HepG2 (cell line): ENCODE measurements around the gene GNG3. TPM values are rescaled to one million over a fixed set of nuclear protein-coding genes. Genes with fewer than 3 reads are reported as not detected.
A peak's percentile ranks its signal among the peaks of the same experiment; 100 is the strongest.

Experiments used
- ARNT2 ChIP-seq: sonication (generic); formaldehyde crosslinking; IDR thresholded peaks from 2 replicates; pipeline ENCODE4 v1.8.0; 2022; ENCODE audit warnings: mild to moderate bottlenecking, low read depth, missing genetic modification reagents, moderate library complexity
- ATF1 ChIP-seq: IDR thresholded peaks from 2 replicates; pipeline ENCODE4 v1.6.1; 2016; ENCODE audit warnings: mild to moderate bottlenecking, control low read depth
- CHD4 ChIP-seq: fragments of 200-600 bp; sonication (generic); IDR thresholded peaks from 2 replicates; pipeline ENCODE4 v1.7.0; 2017; ENCODE audit warnings: mild to moderate bottlenecking, low read length, borderline replicate concordance
- DMAP1 ChIP-seq: IDR thresholded peaks from 2 replicates; pipeline ENCODE4 v1.6.1; 2016
- DR1 ChIP-seq: sonication (generic); formaldehyde crosslinking; IDR thresholded peaks from 2 replicates; pipeline ENCODE4 v1.8.0; 2021; ENCODE audit warnings: mild to moderate bottlenecking, missing genetic modification reagents, inconsistent platforms
- ETV5 ChIP-seq: IDR thresholded peaks from 2 replicates; pipeline ENCODE4 v1.6.1; 2018; ENCODE audit warnings: missing biosample characterization, missing genetic modification reagents, inconsistent platforms, borderline replicate concordance
- GABPA ChIP-seq, 2 experiments: IDR thresholded peaks; 2 replicates each; pipeline ENCODE4 v1.6.1; 2011 to 2016; ENCODE audit warnings: low read depth in 2 of 2, low read length in 1 of 2, missing biosample characterization in 1 of 2, missing genetic modification characterization in 1 of 2
- GATA4 ChIP-seq: sonication (generic); IDR thresholded peaks from 2 replicates; pipeline ENCODE4 v1.6.1; 2016; ENCODE audit warnings: antibody characterized with exemption, low read depth, borderline replicate concordance
- GATAD1 ChIP-seq: IDR thresholded peaks from 2 replicates; pipeline ENCODE4 v1.6.1; 2016; ENCODE audit warnings: missing genetic modification reagents, missing compliant biosample characterization
- MYC ChIP-seq: sonication (generic); formaldehyde crosslinking; IDR thresholded peaks from 2 replicates; pipeline ENCODE4 v1.9.0; 2021; ENCODE audit warnings: missing genetic modification reagents, borderline replicate concordance
- NFYB ChIP-seq: sonication (generic); formaldehyde crosslinking; IDR thresholded peaks from 2 replicates; pipeline ENCODE4 v1.4.0; 2020; ENCODE audit warnings: missing genetic modification reagents
- NR2C2 ChIP-seq: sonication (generic); formaldehyde crosslinking; IDR thresholded peaks from 2 replicates; pipeline ENCODE4 v1.4.0; 2020; ENCODE audit warnings: missing genetic modification reagents, mild to moderate bottlenecking, moderate library complexity, borderline replicate concordance
- NR2F6 ChIP-seq, 2 experiments: IDR thresholded peaks; 2 replicates each; pipeline ENCODE4 v1.6.1; 2016; ENCODE audit warnings: antibody characterized with exemption in 1 of 2, mild to moderate bottlenecking in 1 of 2
- RORA ChIP-seq: sonication (generic); formaldehyde crosslinking; IDR thresholded peaks from 2 replicates; pipeline ENCODE4 v1.5.0; 2020; ENCODE audit warnings: mild to moderate bottlenecking, missing genetic modification reagents, moderate library complexity
- RXRB ChIP-seq: IDR thresholded peaks from 2 replicates; pipeline ENCODE4 v1.6.1; 2016; ENCODE audit warnings: borderline replicate concordance, missing genetic modification reagents, missing compliant biosample characterization
- YEATS4 ChIP-seq: sonication (generic); formaldehyde crosslinking; IDR thresholded peaks from 2 replicates; pipeline ENCODE4 v1.4.0; 2020; ENCODE audit warnings: missing genetic modification reagents, borderline replicate concordance
- ZNF230 ChIP-seq: sonication (generic); formaldehyde crosslinking; IDR thresholded peaks from 2 replicates; pipeline ENCODE4 v1.4.0; 2020; ENCODE audit warnings: mild to moderate bottlenecking, missing genetic modification reagents
- ZNF331 ChIP-seq: sonication (generic); formaldehyde crosslinking; IDR thresholded peaks from 2 replicates; pipeline ENCODE4 v1.4.0; 2020; ENCODE audit warnings: missing genetic modification reagents
- ZNF335 ChIP-seq: sonication (generic); formaldehyde crosslinking; IDR thresholded peaks from 2 replicates; pipeline ENCODE4 v1.4.0; 2020; ENCODE audit warnings: missing genetic modification reagents
- ZNF644 ChIP-seq: IDR thresholded peaks from 2 replicates; pipeline ENCODE4 v1.6.1; 2016; ENCODE audit warnings: low read depth
- ZSCAN22 ChIP-seq: sonication (generic); formaldehyde crosslinking; IDR thresholded peaks from 2 replicates; pipeline ENCODE4 v1.4.0; 2020; ENCODE audit warnings: mild to moderate bottlenecking, missing genetic modification reagents
- polyA plus RNA-seq, 8 experiments: library from polyadenylated mRNA; depleted of rRNA in 3 of 8; stranded (reverse) in 7 of 8; unstranded in 1 of 8; fragments of >200 nt; fragmentation: Illumina TruSeq in 4 of 8; extraction: Trizol in 4 of 8; gene quantifications; 2 replicates each; pipeline versions ENCODE4 v1.2.1 to v1.2.3, GENCODE V29; 2011 to 2016; ENCODE audit warnings: low read depth in 4 of 8, missing spikeins in 1 of 8, mixed read lengths in 1 of 8; ENCODE audit not compliant: insufficient read depth in 1 of 8
- total RNA-seq, 5 experiments: library from RNA; depleted of rRNA; stranded (reverse); fragments of >200 nt; fragmentation: Illumina TruSeq; extraction: Trizol; gene quantifications; 2 replicates each; pipeline ENCODE4 v1.2.3, GENCODE V29; 2016; ENCODE audit warnings: low read depth in 1 of 5
- TF ChIP-seq, protein P1 (sequence below): sonication (generic); formaldehyde crosslinking; IDR thresholded peaks from 2 replicates; pipeline ENCODE4 v1.5.1; 2020; ENCODE audit warnings: mild to moderate bottlenecking, missing genetic modification reagents, moderate library complexity
- TF ChIP-seq, protein P2 (sequence below): IDR thresholded peaks from 2 replicates; pipeline ENCODE4 v1.6.1; 2016
- TF ChIP-seq, protein P3 (sequence below): sonication (generic); formaldehyde crosslinking; IDR thresholded peaks from 2 replicates; pipeline ENCODE4 v1.4.0; 2020; ENCODE audit warnings: mild to moderate bottlenecking, missing genetic modification reagents
- TF ChIP-seq, protein P4 (sequence below): sonication (generic); formaldehyde crosslinking; IDR thresholded peaks from 2 replicates; pipeline ENCODE4 v1.5.1; 2020; ENCODE audit warnings: missing genetic modification reagents, mild to moderate bottlenecking, borderline replicate concordance

GNG3 gene
- total and polyA plus RNA-seq, 2 of the 13 experiments (the other 11 are each of a cell fraction or from before 2014, with no cell fraction given), result not detected

DNA sequence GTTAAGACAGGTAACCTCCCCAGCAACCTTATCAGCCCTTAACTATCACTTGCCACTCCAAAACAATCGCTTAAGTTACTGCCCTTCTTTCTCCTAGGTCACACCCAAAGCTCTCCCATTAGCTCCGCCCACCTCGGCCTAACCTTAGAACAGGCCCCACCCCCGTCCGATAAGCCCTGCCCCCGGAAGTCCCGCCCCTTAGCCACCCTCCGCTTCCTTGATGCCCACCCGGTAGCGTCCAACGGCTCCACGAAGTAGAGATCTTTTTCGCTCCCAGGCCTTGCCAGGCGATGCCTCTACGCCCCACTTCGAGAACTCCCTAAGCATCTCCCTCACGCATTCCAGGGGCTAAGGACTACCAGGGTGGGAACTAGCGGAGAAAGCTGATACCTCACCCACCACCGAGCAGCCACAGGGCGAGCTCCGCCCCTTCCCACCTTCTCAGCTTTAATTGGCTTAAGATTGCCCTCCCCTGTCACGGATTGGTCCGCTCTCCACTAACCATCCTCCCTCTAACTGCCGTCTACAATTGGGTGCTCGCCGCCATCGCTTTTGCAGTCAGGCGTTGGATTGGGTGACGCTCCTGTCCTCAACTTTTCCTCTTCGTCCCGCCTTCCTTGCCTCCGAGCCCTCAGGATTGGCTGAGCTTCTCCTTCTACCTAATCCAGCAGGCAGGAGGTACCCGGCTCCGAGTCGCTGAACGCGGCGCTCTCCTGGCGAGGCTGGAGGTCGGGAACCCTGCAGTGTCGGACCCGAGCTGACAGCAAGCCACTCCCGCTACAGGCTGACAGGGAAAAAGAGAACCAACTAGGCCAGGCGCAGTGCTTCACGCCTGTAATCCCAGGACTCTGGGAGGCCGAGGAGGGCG is 46.5 kb downstream of the GNG3 start, which contains the start of gene ZBTB3 (continued):
- TF ChIP-seq, protein P1, sequence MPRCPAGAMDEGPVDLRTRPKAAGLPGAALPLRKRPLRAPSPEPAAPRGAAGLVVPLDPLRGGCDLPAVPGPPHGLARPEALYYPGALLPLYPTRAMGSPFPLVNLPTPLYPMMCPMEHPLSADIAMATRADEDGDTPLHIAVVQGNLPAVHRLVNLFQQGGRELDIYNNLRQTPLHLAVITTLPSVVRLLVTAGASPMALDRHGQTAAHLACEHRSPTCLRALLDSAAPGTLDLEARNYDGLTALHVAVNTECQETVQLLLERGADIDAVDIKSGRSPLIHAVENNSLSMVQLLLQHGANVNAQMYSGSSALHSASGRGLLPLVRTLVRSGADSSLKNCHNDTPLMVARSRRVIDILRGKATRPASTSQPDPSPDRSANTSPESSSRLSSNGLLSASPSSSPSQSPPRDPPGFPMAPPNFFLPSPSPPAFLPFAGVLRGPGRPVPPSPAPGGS (CRISPR knock-in tag), result peak; percentile 67; the same call in 1 of the 2 replicates
- TF ChIP-seq NFYB (CRISPR knock-in tag) (peak; percentile 98), YEATS4 (peak; percentile 58; the same call in 1 of the 2 replicates), DR1 (peak; percentile 52; the same call in 1 of the 2 replicates), ZNF331 (CRISPR knock-in tag) (0 out of 2 replicates have a peak, but pooled peaks have one; percentile 18), ATF1 (CRISPR knock-in tag) (peak; percentile 70), GATAD1 (CRISPR knock-in tag) (peak; percentile 86), GATA4 (0 out of 2 replicates have a peak, but pooled peaks have one; percentile 13), RXRB (CRISPR knock-in tag) (no peak; the same call in 1 of the 2 replicates), RORA (no peak), ZNF335 (CRISPR knock-in tag) (no peak; the same call in 1 of the 2 replicates), CHD4 (peak; percentile 74; the same call in 1 of the 2 replicates), ZNF644 (CRISPR knock-in tag) (no peak), ETV5 (CRISPR knock-in tag) (peak; percentile 11; the same call in 1 of the 2 replicates), ZSCAN22 (no peak), NR2F6 (IDR thresholded peaks at IDR 0.05) (no peak; the same call in 1 of the 2 replicates), NR2F6 (CRISPR knock-in tag; IDR thresholded peaks at IDR 0.05) (0 out of 2 replicates have a peak, but pooled peaks have one; percentile 12), GABPA (IDR thresholded peaks at IDR 0.05; ENCODE audit: low read depth, low read length) (peak; percentile 72), GABPA (CRISPR knock-in tag; IDR thresholded peaks at IDR 0.05; ENCODE audit: low read depth) (peak; percentile 96), NR2C2 (CRISPR knock-in tag) (peak; percentile 55), ZNF230 (CRISPR knock-in tag) (0 out of 2 replicates have a peak, but pooled peaks have one; percentile 46), DMAP1 (CRISPR knock-in tag) (peak; percentile 82), MYC (CRISPR knock-in tag) (peak; percentile 22; the same call in 1 of the 2 replicates), ARNT2 (peak; percentile 55; the same call in 1 of the 2 replicates)
- TF ChIP-seq, protein P2, sequence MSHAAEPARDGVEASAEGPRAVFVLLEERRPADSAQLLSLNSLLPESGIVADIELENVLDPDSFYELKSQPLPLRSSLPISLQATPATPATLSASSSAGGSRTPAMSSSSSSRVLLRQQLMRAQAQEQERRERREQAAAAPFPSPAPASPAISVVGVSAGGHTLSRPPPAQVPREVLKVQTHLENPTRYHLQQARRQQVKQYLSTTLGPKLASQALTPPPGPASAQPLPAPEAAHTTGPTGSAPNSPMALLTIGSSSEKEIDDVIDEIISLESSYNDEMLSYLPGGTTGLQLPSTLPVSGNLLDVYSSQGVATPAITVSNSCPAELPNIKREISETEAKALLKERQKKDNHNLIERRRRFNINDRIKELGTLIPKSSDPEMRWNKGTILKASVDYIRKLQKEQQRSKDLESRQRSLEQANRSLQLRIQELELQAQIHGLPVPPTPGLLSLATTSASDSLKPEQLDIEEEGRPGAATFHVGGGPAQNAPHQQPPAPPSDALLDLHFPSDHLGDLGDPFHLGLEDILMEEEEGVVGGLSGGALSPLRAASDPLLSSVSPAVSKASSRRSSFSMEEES (CRISPR knock-in tag), result peak; percentile 15; the same call in 1 of the 2 replicates
- TF ChIP-seq, protein P3, sequence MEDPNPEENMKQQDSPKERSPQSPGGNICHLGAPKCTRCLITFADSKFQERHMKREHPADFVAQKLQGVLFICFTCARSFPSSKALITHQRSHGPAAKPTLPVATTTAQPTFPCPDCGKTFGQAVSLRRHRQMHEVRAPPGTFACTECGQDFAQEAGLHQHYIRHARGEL (CRISPR knock-in tag), result no peak
- TF ChIP-seq, protein P4, sequence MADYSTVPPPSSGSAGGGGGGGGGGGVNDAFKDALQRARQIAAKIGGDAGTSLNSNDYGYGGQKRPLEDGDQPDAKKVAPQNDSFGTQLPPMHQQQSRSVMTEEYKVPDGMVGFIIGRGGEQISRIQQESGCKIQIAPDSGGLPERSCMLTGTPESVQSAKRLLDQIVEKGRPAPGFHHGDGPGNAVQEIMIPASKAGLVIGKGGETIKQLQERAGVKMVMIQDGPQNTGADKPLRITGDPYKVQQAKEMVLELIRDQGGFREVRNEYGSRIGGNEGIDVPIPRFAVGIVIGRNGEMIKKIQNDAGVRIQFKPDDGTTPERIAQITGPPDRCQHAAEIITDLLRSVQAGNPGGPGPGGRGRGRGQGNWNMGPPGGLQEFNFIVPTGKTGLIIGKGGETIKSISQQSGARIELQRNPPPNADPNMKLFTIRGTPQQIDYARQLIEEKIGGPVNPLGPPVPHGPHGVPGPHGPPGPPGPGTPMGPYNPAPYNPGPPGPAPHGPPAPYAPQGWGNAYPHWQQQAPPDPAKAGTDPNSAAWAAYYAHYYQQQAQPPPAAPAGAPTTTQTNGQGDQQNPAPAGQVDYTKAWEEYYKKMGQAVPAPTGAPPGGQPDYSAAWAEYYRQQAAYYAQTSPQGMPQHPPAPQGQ (CRISPR knock-in tag), result no peak
